Measurements from ENCODE around the gene AKIRIN2. TPM values are rescaled to one million over a fixed set of nuclear protein-coding genes. Genes with fewer than 3 reads are reported as not detected.

Gene AKIRIN2
- total RNA-seq, 1 experiment from 2014 or later = 64.5 TPM

- Histone ChIP-seq H3K27ac (no peak overlapping the region), H3K4me1 (peaks cover 5% of the 10 kb centered on the region; the same call in 1 of the 2 replicates), H3K27me3 (no peaks in the 10 kb centered on the region), H3K36me3 (peaks cover 38% of the 10 kb centered on the region), H3K4me3 (no peak overlapping the region), H3K9me3 (replicated peaks) (no peaks in the 10 kb centered on the region)
- DNase-seq = no peak
Measured at GRCh38 chr6:87661016-87661415, 41.0 kb downstream of the AKIRIN2 start.

GRCh38 chr6:87660226-87660911, 41.7 kb downstream of the AKIRIN2 start:
- Histone ChIP-seq H3K27ac (no peak overlapping the region), H3K4me3 (no peak overlapping the region), H3K27me3 (no peaks in the 10 kb centered on the region), H3K9me3 (replicated peaks) (no peaks in the 10 kb centered on the region), H3K4me1 (peaks cover 5% of the 10 kb centered on the region; the same call in 1 of the 2 replicates), H3K36me3 (peaks cover 32% of the 10 kb centered on the region)
- DNase-seq = no peak

- DNase-seq = no peak
- Histone ChIP-seq H3K4me3 (no peak overlapping the region), H3K4me1 (peaks cover 4% of the 10 kb centered on the region; the same call in 1 of the 2 replicates), H3K9me3 (replicated peaks) (no peaks in the 10 kb centered on the region), H3K36me3 (peaks cover 30% of the 10 kb centered on the region), H3K27ac (no peak overlapping the region), H3K27me3 (no peaks in the 10 kb centered on the region)
Measured at GRCh38 chr6:87658516-87658915, 43.5 kb downstream of the AKIRIN2 start.

GRCh38 chr6:87656857-87657256, 45.2 kb downstream of the AKIRIN2 start:
- no peak for DNase-seq
- no peak overlapping the region for H3K27ac ChIP-seq
- no peaks in the 10 kb centered on the region for H3K4me1 ChIP-seq
- no peaks in the 10 kb centered on the region for H3K9me3 ChIP-seq (replicated peaks)
- H3K4me3 ChIP-seq = no peak overlapping the region
- H3K27me3 ChIP-seq = no peaks in the 10 kb centered on the region
- peaks cover 28% of the 10 kb centered on the region for H3K36me3 ChIP-seq

- Histone ChIP-seq H3K36me3 (peaks cover 28% of the 10 kb centered on the region), H3K4me3 (no peak overlapping the region), H3K4me1 (no peaks in the 10 kb centered on the region), H3K27me3 (no peaks in the 10 kb centered on the region), H3K9me3 (replicated peaks) (no peaks in the 10 kb centered on the region), H3K27ac (no peak overlapping the region)
- no peak for DNase-seq
Measured at GRCh38 chr6:87655824-87656223, 46.2 kb downstream of the AKIRIN2 start.

GRCh38 chr6:87654875-87655454, 47.1 kb downstream of the AKIRIN2 start:
- DNase-seq = no peak
- Histone ChIP-seq H3K27me3 (no peaks in the 10 kb centered on the region), H3K4me1 (no peaks in the 10 kb centered on the region), H3K36me3 (peaks cover 28% of the 10 kb centered on the region), H3K27ac (no peak overlapping the region), H3K4me3 (no peak overlapping the region), H3K9me3 (replicated peaks) (no peaks in the 10 kb centered on the region)

- Histone ChIP-seq H3K9me3 (replicated peaks) (no peaks in the 10 kb centered on the region), H3K36me3 (peaks cover 26% of the 10 kb centered on the region), H3K4me3 (no peak overlapping the region), H3K27me3 (no peaks in the 10 kb centered on the region), H3K4me1 (no peaks in the 10 kb centered on the region), H3K27ac (no peak overlapping the region)
- DNase-seq = no peak
Measured at GRCh38 chr6:87654122-87654521, 47.9 kb downstream of the AKIRIN2 start.

GRCh38 chr6:87653074-87653962, 48.7 kb downstream of the AKIRIN2 start:
- no peak for DNase-seq
- no peaks in the 10 kb centered on the region for H3K4me1 ChIP-seq
- no peaks in the 10 kb centered on the region for H3K9me3 ChIP-seq (replicated peaks)
- no peaks in the 10 kb centered on the region for H3K27me3 ChIP-seq
- H3K27ac ChIP-seq = no peak overlapping the region
- H3K36me3 ChIP-seq = peaks cover 22% of the 10 kb centered on the region
- no peak overlapping the region for H3K4me3 ChIP-seq

- Histone ChIP-seq H3K27ac (no peak overlapping the region), H3K9me3 (replicated peaks) (no peaks in the 10 kb centered on the region), H3K27me3 (no peaks in the 10 kb centered on the region), H3K4me3 (no peak overlapping the region), H3K4me1 (no peaks in the 10 kb centered on the region), H3K36me3 (0 out of 2 replicates have a peak, but pooled peaks cover 3% of the 10 kb centered on the region)
- no peak for DNase-seq
Measured at GRCh38 chr6:87645080-87645479, 57.0 kb downstream of the AKIRIN2 start.

GRCh38 chr6:87641065-87641692, 60.9 kb downstream of the AKIRIN2 start:
- no peak overlapping the region for H3K27ac ChIP-seq
- no peak for DNase-seq

GRCh38 chr6:87639373-87639772, 62.7 kb downstream of the AKIRIN2 start:
- Histone ChIP-seq H3K27me3 (no peaks in the 10 kb centered on the region), H3K4me1 (peaks cover 5% of the 10 kb centered on the region; the same call in 1 of the 2 replicates), H3K4me3 (no peak overlapping the region), H3K36me3 (peaks cover 14% of the 10 kb centered on the region), H3K9me3 (replicated peaks) (no peaks in the 10 kb centered on the region), H3K27ac (no peak overlapping the region)
- no peak for DNase-seq

More at GRCh38 chr6:87641065-87641692, 60.9 kb downstream of the AKIRIN2 start:
- Histone ChIP-seq H3K36me3 (peaks cover 11% of the 10 kb centered on the region), H3K4me3 (no peak overlapping the region), H3K27me3 (no peaks in the 10 kb centered on the region), H3K4me1 (no peaks in the 10 kb centered on the region), H3K9me3 (replicated peaks) (no peaks in the 10 kb centered on the region)

GRCh38 chr6:87637106-87637505, 64.9 kb downstream of the AKIRIN2 start:
- no peak for DNase-seq
- Histone ChIP-seq H3K4me3 (no peak overlapping the region), H3K27ac (no peak overlapping the region), H3K36me3 (peaks cover 16% of the 10 kb centered on the region), H3K9me3 (replicated peaks) (no peaks in the 10 kb centered on the region), H3K4me1 (peaks cover 5% of the 10 kb centered on the region; the same call in 1 of the 2 replicates), H3K27me3 (no peaks in the 10 kb centered on the region)

- Histone ChIP-seq H3K4me3 (no peak overlapping the region), H3K4me1 (peaks cover 5% of the 10 kb centered on the region; the same call in 1 of the 2 replicates), H3K9me3 (replicated peaks) (no peaks in the 10 kb centered on the region), H3K36me3 (peaks cover 16% of the 10 kb centered on the region), H3K27ac (no peak overlapping the region), H3K27me3 (no peaks in the 10 kb centered on the region)
- DNase-seq = no peak
Measured at GRCh38 chr6:87636315-87636714, 65.7 kb downstream of the AKIRIN2 start.

- H3K36me3 ChIP-seq = peaks cover 18% of the 10 kb centered on the region
- H3K27ac ChIP-seq = no peak overlapping the region
- DNase-seq = no peak
- no peaks in the 10 kb centered on the region for H3K27me3 ChIP-seq
- H3K4me1 ChIP-seq = peaks cover 5% of the 10 kb centered on the region; the same call in 1 of the 2 replicates
- H3K4me3 ChIP-seq = no peak overlapping the region
- no peaks in the 10 kb centered on the region for H3K9me3 ChIP-seq (replicated peaks)
Measured at GRCh38 chr6:87633851-87634250, 68.2 kb downstream of the AKIRIN2 start.
